Measurements from ENCODE around the gene RNF121. TPM values are rescaled to one million over a fixed set of nuclear protein-coding genes. Genes with fewer than 3 reads are reported as not detected.

RNF121 gene
- total and polyA plus RNA-seq, 2 of the 8 experiments (the other 6 are each of a cell fraction or from before 2014, with no cell fraction given): 39.7 to 51.6 TPM

DNA sequence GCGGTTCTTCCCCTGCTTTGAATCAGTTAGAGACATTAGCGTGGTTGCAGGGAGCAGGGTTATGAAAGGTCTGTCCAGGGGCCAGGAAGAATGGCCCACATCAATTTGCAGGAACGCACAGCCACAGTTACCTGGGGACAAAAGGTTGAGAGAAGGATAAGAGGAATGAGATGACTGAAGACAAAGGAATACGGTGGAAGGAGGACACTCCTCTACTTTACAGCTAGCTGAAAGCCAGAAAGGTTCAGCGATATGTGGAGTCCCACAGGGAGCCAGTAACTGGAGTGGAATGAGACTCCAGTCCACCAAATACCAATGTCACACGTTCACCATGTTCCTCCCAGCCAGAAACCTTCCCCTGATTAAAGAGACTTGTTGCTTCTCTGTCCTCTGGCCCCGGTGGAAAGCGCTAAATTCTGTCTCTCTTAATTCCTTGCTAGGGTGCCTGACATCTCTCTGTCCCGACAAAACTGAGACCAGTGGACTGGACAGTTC, 11.2 kb upstream of the RNF121 start:
- Histone ChIP-seq H2BK120ac (replicated peaks; ENCODE audit: low read depth, low read length) (no peak overlapping the region), H3K9ac (replicated peaks in 1 of 4; ENCODE audit: extremely low read depth in 1 of 4, low read depth in 3 of 4, low read length in 3 of 4) (no peak overlapping the region), H2BK5ac (ENCODE audit: low read depth, low read length) (no peak overlapping the region), H2BK12ac (ENCODE audit: low read depth, low read length) (no peak overlapping the region), H3K4ac (replicated peaks; ENCODE audit: insufficient read length, low read depth, low read length) (no peak overlapping the region), H3K4me1 (replicated peaks in 1 of 4; ENCODE audit: control insufficient read depth in 3 of 4, insufficient read depth in 4 of 4, low read length in 3 of 4) (no peaks in the 10 kb centered on the region), H3K23ac (ENCODE audit: insufficient read length) (no peak overlapping the region), H3K23me2 (ENCODE audit: low read depth, low read length) (no peaks in the 10 kb centered on the region; the same call in 1 of the 2 replicates), H3K4me2 (ENCODE audit: insufficient read depth in 1 of 2, low read depth in 2 of 2, low read length in 2 of 2) (no peak overlapping the region), H3K56ac (replicated peaks; ENCODE audit: insufficient read length, low read depth, low read length) (no peak overlapping the region), H4K5ac (ENCODE audit: insufficient read length, low read depth, low read length) (no peak overlapping the region), H3K27me3 (replicated peaks in 1 of 4; ENCODE audit: control insufficient read depth in 3 of 4, extremely low read depth in 1 of 4, insufficient read depth in 3 of 4, low read length in 3 of 4) (no peaks in the 10 kb centered on the region), H3K27ac (ENCODE audit: low read depth, low read length) (no peak overlapping the region), H4K8ac (ENCODE audit: extremely low read depth, insufficient read depth, low read length) (no peak overlapping the region), H2BK15ac (ENCODE audit: low read length) (no peak overlapping the region), H3K36me3 (ENCODE audit: control insufficient read depth in 2 of 4, insufficient read depth in 4 of 4, low read length in 3 of 4) (peaks cover 0 to 33% (median 21%) of the 10 kb centered on the region in 4 experiments; a peak in 6 of 8 replicates), H2AFZ (ENCODE audit: low read length) (no peak overlapping the region), H4K91ac (replicated peaks; ENCODE audit: insufficient read length, low read length) (no peak overlapping the region), H2BK20ac (ENCODE audit: low read length) (no peak overlapping the region), H2AK5ac (ENCODE audit: low read depth, low read length) (no peak overlapping the region), H3K18ac (ENCODE audit: extremely low read depth, low read length) (no peak overlapping the region), H3K14ac (ENCODE audit: insufficient read length) (no peak overlapping the region), H3K79me1 (ENCODE audit: low read depth, low read length) (no peaks in the 10 kb centered on the region), H3K9me3 (ENCODE audit: insufficient read depth in 2 of 2, low read depth in 1 of 2, low read length in 1 of 2) (no peaks in the 10 kb centered on the region), H3K79me2 (ENCODE audit: control insufficient read depth in 1 of 2, insufficient read depth in 2 of 2, low read length in 2 of 2) (no peaks in the 10 kb centered on the region), H3K4me3 (ENCODE audit: extremely low read depth in 1 of 4, insufficient read depth in 2 of 4, low read depth in 3 of 4, low read length in 4 of 4) (no peak overlapping the region), H4K20me1 (replicated peaks in 1 of 2; ENCODE audit: control insufficient read depth in 1 of 2, insufficient read depth in 2 of 2, low read length in 2 of 2) (peaks cover 0 to 2% of the 10 kb centered on the region in 2 experiments)
- TF ChIP-seq CTCF (IDR thresholded peaks at IDR 0.05; ENCODE audit: control extremely low read depth in 1 of 3, insufficient read depth in 1 of 3, low read depth in 1 of 3, low read length in 3 of 3): no peak
- TF ChIP-seq JUN (IDR thresholded peaks at IDR 0.05; ENCODE audit: low read depth, low read length): no peak
- no peak for TF ChIP-seq RXRA (IDR thresholded peaks at IDR 0.05; ENCODE audit: insufficient read depth, low read depth, low read length)
- no peak for TF ChIP-seq NRF1 (IDR thresholded peaks at IDR 0.05; ENCODE audit: low read depth, low read length)
- TF ChIP-seq FOSL1 (IDR thresholded peaks at IDR 0.05; ENCODE audit: insufficient read depth, low read depth, low read length): no peak
- TF ChIP-seq, protein P1, sequence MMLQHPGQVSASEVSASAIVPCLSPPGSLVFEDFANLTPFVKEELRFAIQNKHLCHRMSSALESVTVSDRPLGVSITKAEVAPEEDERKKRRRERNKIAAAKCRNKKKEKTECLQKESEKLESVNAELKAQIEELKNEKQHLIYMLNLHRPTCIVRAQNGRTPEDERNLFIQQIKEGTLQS (IDR thresholded peaks at IDR 0.05; ENCODE audit: insufficient read depth, low read depth, low read length): no peak
- TF ChIP-seq SIRT6 (IDR thresholded peaks at IDR 0.05; ENCODE audit: low read length): no peak
- TF ChIP-seq TEAD4 (IDR thresholded peaks at IDR 0.05; ENCODE audit: low read depth, low read length): no peak
- TF ChIP-seq BRCA1 (IDR thresholded peaks at IDR 0.05; ENCODE audit: low read depth, low read length): no peak
- WGBS, 2 experiments (ENCODE audit: extremely low coverage in 1 of 2, insufficient coverage in 1 of 2, insufficient read length in 1 of 2, insufficient replicate concordance in 2 of 2, low coverage in 1 of 2, low lambda C conversion rate in 2 of 2, missing lambda C conversion rate in 1 of 2): 93% methylated on average over 9 of the region's 9 CpGs; no CpG with 5 or more reads in 1 of the 2 experiments
- FAIRE-seq (no peak), DNase-seq (ENCODE audit: low read depth in 1 of 2, low spot score in 2 of 2) (no peak)
- ChIA-PET CTCF (ENCODE audit: partially characterized antibody) (no interaction called here), POLR2A (ENCODE audit: partially characterized antibody) (no interaction called here)

Measured in H1 (cell line).